GM18511 (cell line): ENCODE results near the gene GLS.
"Not testable (repeated sequence)": the region's sequence is repeated elsewhere in the genome, so short reads cannot be mapped to it uniquely, and the experiment has no call there.

ENCODE experiments used
- ATAC-seq: cut with Tn5 transposase; IDR thresholded peaks from one replicate; pipeline ENCODE4 v1.9.1; 2021; ENCODE audit warnings: mild to moderate bottlenecking, moderate library complexity; ENCODE audit not compliant: unreplicated experiment

Gene GLS

DNA sequence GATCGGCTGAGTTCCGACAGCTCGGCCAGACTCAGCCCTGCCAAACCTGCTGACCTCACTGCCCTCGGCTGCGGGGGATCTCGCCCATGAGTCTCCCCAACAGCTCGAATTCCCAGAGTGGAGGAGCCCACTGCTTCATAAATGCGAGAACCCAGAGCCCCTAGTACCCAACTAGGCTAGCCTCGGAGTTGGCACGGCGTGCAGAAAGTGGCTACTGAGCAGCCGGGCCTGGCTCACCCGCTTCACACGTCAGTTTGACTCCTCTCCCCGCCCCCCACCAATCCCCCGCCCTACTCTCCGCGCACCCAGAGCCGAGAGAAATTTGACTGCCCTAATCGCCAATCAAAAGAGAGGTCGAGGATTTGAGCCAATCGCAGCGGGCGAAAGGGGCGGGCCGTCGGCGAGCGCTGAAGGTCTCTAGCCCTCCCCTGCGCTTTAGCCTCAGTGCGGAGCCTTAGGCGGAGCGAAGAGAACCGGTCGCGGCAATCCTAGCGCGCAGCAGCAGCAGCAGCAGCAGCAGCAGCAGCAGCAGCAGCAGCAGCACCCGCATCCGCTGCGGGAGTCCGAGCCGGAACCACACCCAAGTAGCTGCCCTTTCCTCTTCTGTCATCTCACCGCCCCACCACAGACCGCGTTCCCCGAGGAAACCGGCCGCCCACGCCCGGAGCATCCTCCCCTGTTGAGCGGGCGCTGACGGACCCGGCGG, at the start of gene GLS:
Gene GLS (plus strand): TSS at position 444 of the 706 bp plus-strand sequence. CDS start 264 bp downstream, outside the sequence.
- ATAC-seq, result peak; percentile 71

GRCh38 chr2:190831941-190832340, 48.7 kb upstream of the GLS start:
- no peak for ATAC-seq

GRCh38 chr2:190834890-190835208, 45.8 kb upstream of the GLS start:
- no peak for ATAC-seq

DNA sequence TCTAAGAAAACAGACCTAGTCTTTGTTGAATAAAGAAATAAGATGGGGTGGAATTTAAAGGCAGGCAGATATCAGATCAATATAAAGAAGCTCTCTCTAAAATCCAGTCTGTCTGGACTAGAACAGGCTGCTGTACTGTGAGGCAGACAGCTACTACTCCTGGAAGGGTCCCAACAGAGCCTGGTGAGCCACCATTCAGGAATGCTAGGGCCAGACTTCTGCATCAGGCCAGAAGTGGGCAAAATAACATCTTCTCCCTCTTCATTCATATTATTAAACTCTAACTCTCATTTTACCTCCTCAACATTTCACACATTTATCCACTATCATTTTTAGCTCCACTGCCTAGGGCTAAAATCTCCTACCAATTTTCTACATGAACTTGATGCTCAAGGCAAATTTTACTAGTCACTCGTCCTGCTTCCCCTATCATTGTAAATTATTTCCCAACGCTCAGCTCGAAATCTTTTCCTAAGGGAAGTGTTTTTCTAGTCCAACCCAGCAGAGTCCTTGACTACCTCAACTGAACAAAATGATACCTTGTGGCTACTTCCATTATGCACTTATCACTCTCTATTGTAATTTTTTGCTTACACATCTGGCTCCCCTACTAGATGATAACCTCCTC, 45.2 kb upstream of the GLS start:
- no peak for ATAC-seq

GRCh38 chr2:190836767-190837166, 43.9 kb upstream of the GLS start:
- ATAC-seq, result no peak

- no peak for ATAC-seq
Measured at GRCh38 chr2:190837420-190837819, 43.2 kb upstream of the GLS start.

DNA sequence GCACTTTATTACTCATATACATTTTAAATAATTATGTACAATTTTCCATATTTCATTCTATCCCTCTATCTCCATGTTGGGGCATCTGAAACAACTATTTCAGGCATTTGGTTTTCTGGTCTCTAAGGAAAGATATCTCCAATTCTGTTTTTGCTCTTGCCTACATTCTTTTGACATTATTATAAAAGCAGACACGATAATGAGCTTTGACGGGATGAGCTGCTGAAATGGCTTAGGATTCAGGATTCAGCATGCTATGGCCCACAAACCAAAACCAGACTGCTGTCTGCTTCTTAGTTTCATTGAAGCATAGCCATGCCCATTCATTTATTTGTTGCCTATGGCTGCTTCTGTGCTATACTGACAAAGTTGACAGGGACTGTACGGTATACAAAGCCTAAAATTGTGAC, 42.7 kb upstream of the GLS start:
- no peak for ATAC-seq

GRCh38 chr2:190838492-190838910, 42.1 kb upstream of the GLS start:
- no peak for ATAC-seq

GRCh38 chr2:190840569-190841172, 40.0 kb upstream of the GLS start:
- no peak for ATAC-seq

GRCh38 chr2:190841707-190842505, 38.7 kb upstream of the GLS start:
- no peak for ATAC-seq

GRCh38 chr2:190842606-190843104, 38.0 kb upstream of the GLS start:
- ATAC-seq, result no peak

- peak; percentile 97 for ATAC-seq
Measured at GRCh38 chr2:190843890-190844699, 36.5 kb upstream of the GLS start.

- ATAC-seq, result no peak
Measured at GRCh38 chr2:190844700-190845401, 35.8 kb upstream of the GLS start.

DNA sequence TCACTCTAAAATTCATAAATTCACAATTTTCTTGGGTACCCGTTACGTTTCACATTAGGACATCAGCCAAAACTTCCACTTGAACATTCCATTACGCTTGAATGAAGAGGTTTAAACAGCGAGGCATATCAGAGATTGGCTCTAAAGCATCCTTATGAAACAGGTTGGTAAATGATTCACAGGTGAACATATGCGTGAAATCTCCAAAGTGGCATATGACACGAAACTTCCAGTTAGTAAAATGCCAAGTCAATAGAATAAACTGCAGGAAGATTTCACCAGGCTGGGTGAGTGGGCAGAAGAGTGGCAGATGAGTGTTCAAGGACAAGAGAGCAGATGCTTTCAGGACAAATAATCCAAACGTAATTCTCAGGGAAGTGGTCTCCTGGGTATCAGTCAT, 33.9 kb upstream of the GLS start:
- no peak for ATAC-seq

GRCh38 chr2:190847504-190848081, 33.0 kb upstream of the GLS start:
- ATAC-seq, result no peak

GRCh38 chr2:190849774-190850173, 30.8 kb upstream of the GLS start:
- no peak for ATAC-seq

DNA sequence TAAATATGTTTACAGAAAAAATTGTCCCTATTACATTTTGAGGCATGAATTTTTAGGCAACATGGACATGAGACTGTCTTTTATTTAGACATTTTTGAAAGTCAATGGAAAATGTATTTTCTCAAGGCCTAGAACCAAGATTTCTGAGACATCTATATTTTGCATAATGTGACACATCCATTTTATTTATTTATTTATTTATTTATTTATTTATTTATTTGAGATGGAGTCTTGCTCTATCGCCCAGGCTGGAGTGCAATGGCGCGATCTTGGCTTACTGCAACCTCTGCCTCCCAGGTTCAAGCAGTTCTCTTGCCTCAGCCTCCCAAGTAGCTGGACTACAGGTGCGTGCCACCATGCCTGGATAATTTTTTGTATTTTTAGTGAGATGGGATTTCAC, 27.6 kb upstream of the GLS start:
- ATAC-seq, result not testable (repeated sequence)

GRCh38 chr2:190853531-190854383, 26.9 kb upstream of the GLS start:
- ATAC-seq, result peak; percentile 69

- ATAC-seq, result no peak
Measured at GRCh38 chr2:190854726-190855125, 25.9 kb upstream of the GLS start.
